Cerebellar cortex (tissue), 1 donor: Measurements from ENCODE around the gene RAD51B.

Source experiments
- DNase-seq: peaks from one replicate; pipeline ENCODE4 v3.0.0-alpha.2; 2015; ENCODE audit warnings: low spot score

RAD51B gene

DNA sequence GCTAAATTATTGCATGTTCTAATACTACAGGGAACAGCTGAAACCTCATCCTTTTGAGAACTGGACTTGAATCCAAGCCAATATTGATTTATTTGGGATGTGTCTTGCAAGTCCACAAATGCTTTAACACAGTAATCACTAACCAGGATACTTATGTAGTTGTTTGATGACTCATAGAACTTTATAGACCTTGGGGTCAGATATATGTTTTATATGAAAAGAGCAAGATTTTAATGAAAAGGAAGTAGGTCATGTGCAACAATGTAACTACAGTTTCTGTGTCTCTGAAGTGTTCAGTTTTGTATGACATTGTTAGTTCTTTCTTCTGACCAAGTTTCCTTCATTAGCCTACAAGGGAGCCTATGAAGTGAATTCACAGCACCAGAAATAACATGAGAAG, 621.2 kb downstream of the RAD51B start:
- DNase-seq: no peak

DNA sequence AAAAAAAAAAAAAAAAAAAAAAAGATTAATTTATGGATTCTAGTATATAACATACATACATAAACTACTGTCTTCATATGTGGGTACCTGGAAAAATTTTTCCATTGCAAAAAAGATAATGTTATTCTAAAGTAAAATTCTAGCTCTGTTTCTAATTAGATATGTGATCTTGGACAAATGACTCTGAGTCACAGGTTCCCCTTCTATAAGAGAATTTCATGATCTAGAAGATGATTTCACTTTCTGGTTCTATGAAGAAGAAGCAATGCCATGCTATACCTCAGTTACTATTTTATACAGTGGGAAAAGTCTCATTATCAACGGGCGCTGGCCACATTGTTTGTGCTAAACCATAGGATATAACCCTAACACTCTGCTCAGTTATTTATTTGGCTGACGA, 622.0 kb downstream of the RAD51B start:
- no peak for DNase-seq

DNA sequence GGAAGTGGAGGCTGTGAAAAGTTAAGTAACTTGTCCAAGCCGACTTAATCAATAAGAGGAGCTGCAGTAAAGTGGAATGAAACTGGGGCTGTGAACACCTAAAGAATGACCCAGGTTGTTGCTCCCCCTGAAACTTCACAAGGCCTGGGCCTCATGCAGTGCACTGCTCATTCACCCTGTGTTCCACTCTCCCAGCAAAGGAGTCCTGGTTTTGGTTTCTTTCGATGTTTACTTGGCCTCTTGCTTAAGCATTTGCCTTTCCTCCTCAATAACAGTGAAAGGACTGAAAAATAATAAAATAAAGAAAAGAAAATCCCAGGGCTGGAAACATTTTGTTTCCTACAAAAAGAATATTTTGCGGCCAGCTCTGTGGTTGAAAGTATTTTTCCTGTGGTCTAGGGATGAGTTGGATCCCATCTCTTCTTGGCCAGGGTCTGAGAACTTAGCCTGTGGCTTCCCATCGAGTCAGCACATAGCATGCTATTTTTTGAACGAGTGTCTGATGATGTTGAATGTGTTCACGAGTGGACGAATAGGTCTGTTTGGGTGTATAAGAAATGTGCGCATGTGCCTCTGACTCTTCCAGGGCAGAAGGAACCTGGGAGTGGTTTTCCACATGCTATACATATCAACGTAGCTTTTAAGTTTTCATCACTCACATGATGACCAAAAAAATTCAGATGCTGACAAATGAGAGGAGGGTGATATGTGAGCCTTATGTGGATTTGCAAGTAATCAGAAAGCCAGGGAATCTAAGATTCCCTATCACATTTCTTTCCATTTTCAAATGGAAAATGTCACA, 623.5 kb downstream of the RAD51B start:
- no peak for DNase-seq

DNA sequence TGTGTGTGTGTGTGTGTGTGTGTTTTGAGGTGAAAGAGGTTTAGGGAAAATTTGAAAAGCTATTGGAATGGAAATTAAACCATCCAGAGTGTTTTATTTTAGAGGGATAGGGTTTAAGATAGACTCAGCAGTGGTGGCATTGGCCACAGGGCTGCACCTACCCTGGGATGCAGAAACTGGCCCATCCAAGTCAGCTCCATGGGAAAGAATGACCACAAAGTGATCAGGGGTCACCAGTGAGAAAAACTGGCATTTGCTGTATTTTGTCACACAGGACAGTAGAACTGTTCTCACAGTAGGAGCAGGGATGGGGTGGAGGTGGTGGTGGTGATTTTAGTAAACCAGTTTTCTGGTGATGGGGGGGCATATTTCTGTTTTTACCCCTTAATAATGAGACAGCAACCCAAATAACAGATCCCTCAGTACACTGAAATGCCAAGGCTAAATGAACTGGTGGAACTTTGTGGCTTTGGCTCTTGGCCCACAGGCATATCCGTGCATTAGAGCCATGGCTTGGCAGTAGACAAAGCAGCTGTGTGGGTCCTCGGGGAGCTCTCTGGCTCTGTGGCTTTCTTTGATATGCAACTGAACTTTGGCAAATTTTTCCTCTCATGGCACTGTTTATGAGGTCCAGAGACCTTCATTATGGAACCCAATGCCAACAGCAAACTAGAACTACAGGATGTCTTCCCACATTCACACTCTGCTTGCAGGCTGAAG, 625.0 kb downstream of the RAD51B start:
- no peak for DNase-seq

DNA sequence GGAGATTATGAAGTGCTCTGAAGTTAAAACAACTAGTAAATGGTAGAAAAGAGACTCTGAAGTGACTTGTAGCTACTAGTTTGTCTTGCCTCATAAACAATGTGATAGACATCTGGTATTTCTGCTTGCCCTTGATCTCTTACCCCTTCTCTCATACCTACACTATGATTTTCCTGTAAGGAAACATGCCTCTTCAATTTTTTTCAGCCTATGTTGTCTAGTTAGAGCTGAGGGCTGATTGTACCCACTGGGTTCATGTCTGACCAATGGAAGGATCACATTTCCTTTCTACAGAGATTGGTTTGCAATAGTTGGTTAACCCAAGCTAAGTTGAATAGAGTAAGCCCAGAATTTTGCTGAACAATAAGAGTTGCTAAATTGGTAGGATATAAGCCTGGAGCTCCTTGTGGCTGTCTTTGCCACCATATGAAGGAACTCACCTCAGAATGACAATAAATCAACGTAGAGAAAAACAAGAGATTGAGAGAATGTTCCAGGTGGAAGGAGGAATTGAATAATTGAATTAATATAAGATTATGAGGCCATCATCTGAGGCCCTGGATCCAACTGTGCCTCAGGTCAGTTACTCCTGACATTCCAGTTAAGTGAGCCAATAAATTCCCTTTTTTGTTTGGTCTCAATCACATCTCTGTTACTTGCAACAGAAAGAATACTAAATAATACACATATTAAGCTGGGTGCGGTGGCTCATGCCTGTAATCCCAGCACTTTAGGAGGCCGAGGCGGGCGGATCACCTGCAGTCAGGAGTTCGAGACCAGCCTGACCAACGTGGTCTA, 626.9 kb downstream of the RAD51B start:
- no peak for DNase-seq

DNA sequence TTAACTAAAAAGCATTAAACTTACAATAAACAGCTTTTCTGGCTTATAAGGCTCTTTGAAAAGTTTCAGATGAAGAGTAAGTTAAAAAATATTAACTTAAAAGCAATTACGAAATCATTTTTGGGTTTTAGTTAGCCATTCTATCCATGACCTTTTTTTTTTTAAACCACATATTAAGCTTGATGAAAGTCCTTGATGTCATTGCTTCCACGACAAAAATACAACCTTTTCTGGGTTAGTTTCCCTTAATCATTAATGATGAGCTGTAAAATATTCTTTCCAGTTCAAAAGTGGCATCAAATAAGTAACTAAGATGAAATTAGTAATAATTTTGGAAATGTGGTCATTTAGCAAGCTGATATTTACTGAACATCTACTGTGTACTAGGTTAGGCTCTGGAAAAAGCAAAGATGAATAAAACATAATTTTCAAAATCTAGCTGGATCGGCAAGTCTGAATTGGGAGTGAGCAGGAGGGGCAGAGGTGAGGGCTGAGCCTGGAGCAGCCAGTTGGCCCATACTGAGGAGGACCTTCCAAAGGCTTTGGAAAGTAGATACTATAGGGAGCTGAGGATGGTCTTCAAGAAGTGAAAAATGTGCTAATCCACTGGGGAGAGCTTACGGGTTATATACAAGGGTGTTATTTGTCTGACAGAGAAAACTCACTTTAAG, 628.1 kb downstream of the RAD51B start:
- DNase-seq: no peak

DNA sequence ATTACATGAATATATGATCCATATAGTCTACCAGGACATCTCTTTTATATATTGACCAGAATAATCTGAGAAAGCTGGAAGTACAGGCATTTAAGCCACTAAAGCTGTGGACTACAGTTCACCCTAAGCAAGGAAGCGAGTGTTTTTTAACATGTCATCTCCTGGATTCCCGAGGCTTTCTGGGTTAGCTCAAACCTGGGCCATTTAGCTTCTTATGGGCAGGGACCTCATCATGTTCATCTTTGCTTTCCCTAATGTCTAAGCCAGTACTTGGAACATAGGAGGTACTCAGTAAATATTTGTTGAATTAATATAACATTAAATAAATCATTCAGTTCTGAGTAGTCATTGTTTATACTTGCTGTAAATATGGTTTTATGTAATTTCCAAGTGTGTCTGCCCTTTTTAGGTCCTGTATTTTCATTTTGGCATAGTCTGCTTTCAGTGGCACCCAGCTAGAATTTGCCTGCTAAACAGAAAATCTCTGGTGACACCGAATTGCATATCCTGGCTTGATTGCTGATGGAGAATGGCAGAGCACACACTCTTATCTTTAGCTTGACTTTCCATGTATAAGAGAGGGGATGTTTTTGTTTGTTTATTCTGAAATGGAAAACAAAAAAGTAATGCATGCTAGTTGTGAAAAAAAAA, 628.8 kb downstream of the RAD51B start:
- DNase-seq: no peak

DNA sequence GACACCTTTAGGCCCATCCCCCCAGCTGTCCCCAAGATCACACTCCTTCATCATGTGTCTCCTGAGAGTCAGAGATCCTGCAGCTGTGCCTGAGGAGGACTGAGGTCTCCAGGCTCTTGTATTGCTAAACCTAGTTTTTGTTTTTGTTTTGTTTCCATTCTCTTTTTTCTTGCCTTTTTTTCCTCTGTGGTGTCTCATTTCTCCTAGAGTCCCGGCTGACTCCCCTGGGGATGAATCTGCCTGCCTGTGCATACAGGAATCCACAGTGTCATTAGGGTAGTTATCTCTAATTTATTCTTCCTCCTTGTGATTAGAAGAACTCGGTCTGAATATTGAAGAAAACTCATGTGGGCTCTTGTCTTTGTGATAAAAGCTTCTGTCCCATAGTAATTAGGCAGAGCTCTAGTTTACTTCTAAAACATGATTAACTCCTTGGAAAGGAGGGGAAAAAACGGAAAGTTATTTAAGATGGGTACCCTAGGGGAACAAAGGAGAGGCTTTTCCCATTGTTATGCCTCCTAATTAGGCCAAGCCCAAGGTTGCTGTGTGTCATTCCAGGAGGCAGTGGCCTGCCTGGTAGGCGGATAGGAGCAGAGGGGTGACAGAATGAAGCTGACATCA, 630.1 kb downstream of the RAD51B start:
- DNase-seq: no peak

DNA sequence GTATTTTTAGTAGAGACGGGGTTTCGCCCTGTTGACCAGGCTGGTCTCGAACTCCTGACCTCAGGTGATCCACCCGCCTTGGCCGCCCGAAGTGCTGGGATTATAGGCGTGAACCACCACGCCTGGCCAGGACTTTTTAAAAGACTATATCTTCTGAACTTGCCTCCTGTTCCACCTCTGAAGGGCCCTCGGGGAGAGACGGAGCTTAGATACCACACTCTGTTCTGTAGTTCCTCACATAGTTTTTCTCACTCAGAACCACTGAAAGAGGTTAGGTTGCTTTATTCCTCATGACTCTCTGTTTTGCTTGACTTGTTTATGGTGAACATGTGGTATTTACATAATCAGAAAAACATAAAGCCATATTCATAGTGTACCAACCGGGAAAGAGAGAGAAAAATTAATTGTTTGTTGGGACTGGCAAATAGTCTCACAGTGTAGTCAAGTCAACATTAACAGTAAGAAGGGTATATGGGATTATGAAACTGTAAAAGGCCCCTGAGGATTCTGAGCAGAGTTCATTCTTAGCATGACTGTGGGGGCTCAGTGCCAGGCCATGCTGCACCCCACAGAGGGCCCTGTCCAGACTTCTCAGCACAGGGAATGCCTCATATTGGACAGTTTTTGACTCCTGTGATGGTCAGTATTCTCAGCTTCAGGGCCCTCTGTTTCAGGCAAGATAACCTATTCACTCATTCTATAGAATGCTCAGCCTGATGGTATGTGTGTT, 631.0 kb downstream of the RAD51B start:
- DNase-seq: no peak

DNA sequence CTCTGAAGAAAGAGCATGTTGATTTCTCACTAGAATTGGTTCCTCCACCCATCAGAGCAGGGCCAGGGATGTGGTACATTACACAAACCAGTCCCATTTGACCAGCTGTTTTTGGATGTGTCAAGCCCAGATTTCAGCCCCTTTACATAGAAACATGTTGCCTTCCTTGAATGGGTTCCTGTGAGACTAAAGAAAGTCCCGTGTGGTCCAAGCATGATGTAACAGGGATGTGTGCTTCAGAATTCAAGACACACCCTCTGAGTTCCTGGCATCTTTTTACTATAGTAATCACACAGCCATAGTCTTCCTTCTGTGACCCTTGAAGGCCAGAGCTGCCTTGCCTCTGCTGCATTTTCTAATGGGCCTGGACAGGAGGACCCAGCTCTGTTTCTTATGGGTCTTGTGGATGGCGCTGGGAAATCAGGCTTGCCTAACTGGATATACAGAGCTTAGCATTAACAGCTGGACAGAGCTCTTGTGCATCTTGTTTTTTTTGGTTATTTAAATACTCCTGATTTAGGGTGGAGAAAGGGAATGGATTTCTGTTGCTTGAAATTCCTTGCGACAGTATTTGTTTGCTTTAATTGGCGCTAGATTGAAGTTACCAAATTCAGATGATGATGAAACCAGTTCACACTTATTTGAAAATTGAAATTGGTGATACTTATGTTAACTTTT, 632.3 kb downstream of the RAD51B start:
- no peak for DNase-seq

DNA sequence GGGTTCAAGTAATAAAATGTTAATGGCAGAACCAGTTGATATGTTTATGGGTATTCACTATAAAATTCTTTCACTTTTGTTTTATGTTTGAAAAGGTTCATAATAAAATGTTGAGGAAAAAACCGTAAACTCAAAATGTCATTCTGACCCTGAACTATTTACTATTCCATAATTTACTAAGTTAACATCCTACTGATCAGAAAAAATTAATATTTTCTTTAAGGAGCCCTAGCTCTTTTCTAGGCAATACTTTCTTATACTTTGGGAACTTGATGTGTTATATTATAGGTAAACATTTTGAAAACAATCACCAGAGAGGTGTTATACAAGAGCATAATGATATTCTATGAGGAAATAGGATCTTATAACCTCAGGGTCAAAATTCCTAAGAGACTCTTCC, 638.7 kb downstream of the RAD51B start:
- DNase-seq: no peak

DNA sequence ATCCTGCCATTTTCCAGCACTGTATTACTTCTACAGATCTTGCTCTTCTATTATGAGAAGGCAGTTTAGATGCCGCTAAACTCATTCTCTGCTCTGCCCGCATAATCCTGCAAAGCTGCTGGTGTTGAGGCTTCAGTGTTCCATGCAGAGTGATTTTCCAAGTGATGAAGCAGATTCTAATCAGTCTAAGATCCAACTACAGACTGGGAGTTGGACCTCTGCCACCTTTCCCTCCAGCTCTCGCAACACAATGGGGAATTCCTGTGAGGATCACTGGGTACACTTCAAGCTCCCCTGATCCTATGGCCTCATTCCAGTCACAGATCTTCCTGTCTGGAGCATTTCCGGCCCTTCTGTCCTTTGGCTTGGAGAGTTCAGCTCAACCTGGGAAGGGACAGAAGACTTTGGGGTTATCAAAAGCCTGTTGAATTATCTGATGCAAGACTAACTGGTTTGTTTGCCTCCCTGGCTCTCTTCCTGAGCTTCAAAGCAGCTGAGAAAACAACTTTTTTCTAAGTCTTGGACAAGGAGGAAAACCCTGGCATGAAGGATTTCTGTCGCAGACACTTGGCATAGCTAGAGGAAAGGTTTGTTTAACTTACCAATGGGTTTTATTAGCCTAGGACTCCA, 639.4 kb downstream of the RAD51B start:
- DNase-seq: peak; percentile 7

DNA sequence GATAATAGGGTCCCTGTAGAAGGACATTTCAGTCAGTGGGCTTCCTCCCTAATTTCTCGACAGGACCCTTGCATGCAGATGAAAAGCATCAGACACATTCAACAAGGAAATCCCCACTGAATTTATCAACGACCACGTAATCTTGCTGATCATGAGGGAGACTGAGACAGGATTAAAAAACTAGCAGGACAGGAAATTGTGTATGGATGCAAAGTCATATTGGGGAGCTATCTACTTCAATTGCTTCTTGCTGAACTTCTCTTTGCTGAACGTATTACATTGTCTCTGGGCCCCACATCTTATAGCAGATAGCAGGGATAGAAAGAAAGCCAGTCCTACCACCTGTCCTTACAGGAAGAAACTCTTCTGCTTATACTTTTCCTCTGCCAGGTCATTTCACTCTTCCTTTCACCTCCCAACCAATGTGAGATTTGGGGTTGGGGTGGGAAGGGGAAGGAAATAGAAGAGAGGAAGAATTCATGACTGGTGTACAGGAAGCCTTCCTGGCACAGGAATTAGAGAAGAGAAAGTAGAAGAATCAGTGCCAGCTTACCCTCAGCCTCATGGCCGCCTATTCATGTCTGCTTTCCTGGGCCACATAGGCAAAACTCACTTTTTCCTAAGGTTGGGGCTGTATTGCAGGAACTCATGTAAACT, 640.0 kb downstream of the RAD51B start:
- DNase-seq: no peak

DNA sequence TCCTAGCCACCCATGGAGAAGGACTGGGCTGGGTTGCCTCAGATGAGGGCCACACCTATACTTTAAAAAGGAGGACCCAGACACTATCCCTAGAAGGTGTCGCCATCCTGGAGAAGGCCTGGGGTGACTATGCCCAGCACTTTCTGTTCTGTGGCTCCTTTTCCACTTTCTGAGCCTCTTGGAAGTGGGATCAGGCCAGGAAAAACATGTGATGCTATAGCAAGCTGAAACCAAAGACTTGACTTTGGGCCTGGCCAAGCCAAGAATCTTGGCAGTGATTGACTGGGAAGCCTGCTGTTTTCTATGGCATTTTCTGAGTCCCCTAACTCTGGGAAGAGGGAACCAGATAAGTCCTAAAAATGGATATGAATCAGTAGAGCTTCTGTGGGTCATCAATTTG, 641.0 kb downstream of the RAD51B start:
- no peak for DNase-seq

DNA sequence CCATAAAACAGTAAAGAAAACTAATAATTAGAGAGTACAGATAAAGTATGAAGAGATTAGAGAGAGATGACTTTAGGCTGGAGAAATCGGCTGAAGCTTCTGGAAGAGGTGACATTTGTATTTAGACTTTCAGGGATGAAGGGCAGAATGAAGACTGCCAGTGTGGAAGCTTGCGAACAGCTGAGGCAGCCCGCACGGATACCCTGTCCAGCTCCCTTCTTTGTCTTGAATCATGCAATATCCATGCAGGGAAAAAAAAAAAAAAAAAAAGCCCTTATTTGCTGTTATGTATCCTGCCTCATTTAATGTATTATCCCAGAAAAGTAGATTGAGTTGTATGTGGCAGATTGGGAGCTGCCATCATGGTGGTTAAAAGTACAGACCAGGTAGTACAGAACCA, 641.5 kb downstream of the RAD51B start:
- DNase-seq: no peak

DNA sequence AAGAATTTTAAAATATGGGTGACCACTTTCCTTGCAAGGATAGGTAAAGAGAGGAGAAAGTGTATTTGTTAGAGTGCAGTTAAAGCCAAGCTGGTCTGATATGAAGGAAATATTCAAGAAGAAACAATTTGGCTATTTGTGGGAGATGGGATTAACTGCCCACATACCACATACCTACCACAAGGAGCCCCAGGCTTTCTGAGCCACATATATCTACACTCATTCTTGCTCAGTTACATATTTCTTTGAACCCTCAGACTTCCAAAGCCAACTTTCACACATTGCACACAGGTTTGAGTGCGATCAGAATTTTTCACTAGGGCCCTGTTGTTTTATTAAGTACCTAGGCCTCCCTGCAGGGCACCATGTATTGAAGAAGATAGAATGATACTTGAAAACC, 643.1 kb downstream of the RAD51B start:
- DNase-seq: no peak

DNA sequence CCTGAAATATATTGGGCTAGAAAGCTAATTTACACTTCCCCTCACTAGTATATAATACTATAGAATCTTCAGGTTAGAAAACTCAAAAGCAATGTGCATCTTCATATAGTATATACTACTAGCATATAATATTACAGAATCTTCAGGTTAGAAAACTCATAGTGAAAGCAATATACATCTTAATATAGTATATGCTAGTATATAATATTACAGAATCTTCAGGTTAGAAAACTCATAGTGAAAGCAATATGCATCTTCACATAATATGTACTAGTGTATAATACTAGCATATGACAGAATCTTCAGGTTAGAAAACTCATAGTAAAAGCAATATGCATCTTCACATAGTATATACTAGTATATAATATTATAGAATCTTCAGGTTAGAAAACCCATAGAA, 643.7 kb downstream of the RAD51B start:
- DNase-seq: no peak

DNA sequence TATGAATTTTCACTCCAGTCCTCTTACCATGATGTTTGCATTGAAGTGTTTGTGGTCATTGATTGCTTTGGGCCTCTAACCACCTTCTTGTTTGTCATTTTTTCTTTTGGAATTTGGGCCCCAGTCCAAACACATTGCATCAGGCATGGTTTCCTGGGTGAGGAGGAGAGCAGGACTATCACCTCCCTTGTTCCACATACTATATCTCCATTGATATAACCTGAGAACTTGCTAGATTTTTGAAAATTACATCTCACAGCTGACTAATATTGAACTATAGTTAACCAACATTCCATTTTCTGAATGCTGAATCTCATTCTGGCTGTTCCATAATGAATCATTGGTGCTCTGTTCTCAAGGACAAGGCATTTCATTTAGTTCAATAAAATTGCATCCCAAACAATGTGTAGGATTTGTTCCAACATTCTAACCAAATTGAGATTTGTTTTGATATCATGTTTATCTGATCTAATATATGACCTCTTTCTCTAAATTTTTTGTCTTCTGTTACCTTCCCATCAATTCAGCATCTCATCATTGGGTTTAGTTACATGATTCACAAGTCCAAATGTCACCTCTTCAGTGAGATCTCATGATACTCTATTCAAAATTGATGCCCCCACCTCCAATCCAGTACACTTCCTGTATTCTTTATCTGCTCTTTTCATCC, 644.3 kb downstream of the RAD51B start:
- DNase-seq: no peak
